ENCODE results near the gene MPC1. TPM values are rescaled to one million over a fixed set of nuclear protein-coding genes. Genes with fewer than 3 reads are reported as not detected.

Gene MPC1
- total and polyA plus RNA-seq, 2 donors from 2014 or later = 74.1 to 313 TPM

- Histone ChIP-seq H3K4me1 (ENCODE audit: control insufficient read depth in 2 of 3, insufficient read depth in 2 of 3, low read depth in 1 of 3, low read length in 3 of 3) (peaks cover 0 to 3% (median 2%) of the 10 kb centered on the region in 3 donors), H3K36me3 (ENCODE audit: control insufficient read depth in 2 of 3, insufficient read depth in 3 of 3, low read length in 3 of 3) (no peaks in the 10 kb centered on the region), H3K27me3 (ENCODE audit: control insufficient read depth, insufficient read depth, low read length) (no peaks in the 10 kb centered on the region), H3K9ac (ENCODE audit: low read length in 3 of 3) (no peak overlapping the region), H3K9me3 (ENCODE audit: control insufficient read depth in 2 of 3, insufficient read depth in 1 of 3, low read length in 3 of 3) (no peaks in the 10 kb centered on the region), H3K27ac (ENCODE audit: low read depth in 2 of 2, low read length in 2 of 2) (no peak overlapping the region), H3K4me3 (ENCODE audit: low read length in 3 of 3) (no peak overlapping the region)
- no peak for TF ChIP-seq CTCF (IDR thresholded peaks at IDR 0.05; ENCODE audit: borderline replicate concordance, extremely low read depth, insufficient read depth)
- FAIRE-seq (no peak), DNase-seq (no peak)
- intact Hi-C loops (cut with DNase I) = no loop called here
These were observed 67.3 kb downstream of the MPC1 start for GRCh38 chr6:166315436-166315835.

Other genes with a start within 250 kb of the MPC1 start
- not detected for gene TBXT, start 215.1 kb downstream of the MPC1 start, total RNA-seq
- gene TBXT, start 215.1 kb downstream of the MPC1 start, polyA plus RNA-seq (ENCODE audit: insufficient read depth, low read depth, low replicate concordance) = not detected
- 0.19 TPM for gene PRR18, start 74.5 kb downstream of the MPC1 start, total RNA-seq
- gene PRR18, start 74.5 kb downstream of the MPC1 start, polyA plus RNA-seq (ENCODE audit: insufficient read depth, low read depth, low replicate concordance) = not detected
- 48.3 TPM for gene SFT2D1, start 40.4 kb downstream of the MPC1 start, total RNA-seq
- 73.2 TPM for gene SFT2D1, start 40.4 kb downstream of the MPC1 start, polyA plus RNA-seq (ENCODE audit: insufficient read depth, low read depth, low replicate concordance)
- gene RAMACL, start 203.7 kb upstream of the MPC1 start, total RNA-seq = 1.9 TPM
- gene RAMACL, start 203.7 kb upstream of the MPC1 start, polyA plus RNA-seq (ENCODE audit: insufficient read depth, low read depth, low replicate concordance) = not detected
- gene RPS6KA2, start 244.3 kb upstream of the MPC1 start, total RNA-seq = 61.2 TPM
- gene RPS6KA2, start 244.3 kb upstream of the MPC1 start, polyA plus RNA-seq (ENCODE audit: insufficient read depth, low read depth, low replicate concordance) = 12.3 TPM

All from kidney (tissue), 14 donors.